Measurements from ENCODE around the gene ALDH3B1. TPM values are rescaled to one million over a fixed set of nuclear protein-coding genes. Genes with fewer than 3 reads are reported as not detected.

ALDH3B1 gene
- total RNA-seq, 1 experiment from 2014 or later, result 13.3 TPM

GRCh38 chr11:68031144-68031464, 21.0 kb downstream of the ALDH3B1 start:
- no peak for DNase-seq (ENCODE audit: low read depth)

GRCh38 chr11:68032003-68032402, 21.9 kb downstream of the ALDH3B1 start:
- no peak for DNase-seq (ENCODE audit: low read depth)

DNA sequence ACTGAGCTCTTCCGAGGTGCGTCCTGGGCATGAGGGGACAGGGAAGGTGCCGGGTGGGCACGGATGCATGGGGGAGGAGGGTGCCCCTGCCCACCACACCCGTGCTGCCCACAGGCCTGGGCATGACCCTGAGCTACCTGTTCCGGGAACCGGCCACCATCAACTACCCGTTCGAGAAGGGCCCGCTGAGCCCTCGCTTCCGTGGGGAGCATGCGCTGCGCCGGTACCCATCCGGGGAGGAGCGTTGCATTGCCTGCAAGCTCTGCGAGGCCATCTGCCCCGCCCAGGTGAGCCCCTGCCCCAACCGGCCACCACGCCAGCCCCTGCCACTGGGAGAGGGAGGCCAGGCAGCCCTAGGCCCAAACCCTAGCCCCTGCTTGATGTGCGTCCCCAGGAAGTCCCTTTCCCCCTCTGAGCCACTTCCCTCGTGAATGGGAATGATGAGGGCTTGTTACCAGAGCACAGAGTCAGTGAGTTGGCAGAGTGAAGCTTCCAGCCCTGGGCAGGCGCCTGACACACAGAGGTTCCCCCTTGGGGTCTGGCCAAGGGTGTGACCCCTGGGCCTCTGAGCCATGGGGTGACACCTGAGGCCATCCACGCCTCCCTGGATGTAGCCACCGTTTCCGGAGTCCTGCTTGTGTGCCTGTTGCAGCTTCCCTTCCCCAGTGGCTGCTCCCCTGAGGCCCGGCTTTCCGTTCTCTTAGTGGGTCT, 23.0 kb downstream of the ALDH3B1 start:
- no peak for DNase-seq (ENCODE audit: low read depth)

GRCh38 chr11:68033708-68034045, 23.6 kb downstream of the ALDH3B1 start:
- no peak for DNase-seq (ENCODE audit: low read depth)

GRCh38 chr11:68035266-68035876, 25.2 kb downstream of the ALDH3B1 start:
- no peak for DNase-seq (ENCODE audit: low read depth)

DNA sequence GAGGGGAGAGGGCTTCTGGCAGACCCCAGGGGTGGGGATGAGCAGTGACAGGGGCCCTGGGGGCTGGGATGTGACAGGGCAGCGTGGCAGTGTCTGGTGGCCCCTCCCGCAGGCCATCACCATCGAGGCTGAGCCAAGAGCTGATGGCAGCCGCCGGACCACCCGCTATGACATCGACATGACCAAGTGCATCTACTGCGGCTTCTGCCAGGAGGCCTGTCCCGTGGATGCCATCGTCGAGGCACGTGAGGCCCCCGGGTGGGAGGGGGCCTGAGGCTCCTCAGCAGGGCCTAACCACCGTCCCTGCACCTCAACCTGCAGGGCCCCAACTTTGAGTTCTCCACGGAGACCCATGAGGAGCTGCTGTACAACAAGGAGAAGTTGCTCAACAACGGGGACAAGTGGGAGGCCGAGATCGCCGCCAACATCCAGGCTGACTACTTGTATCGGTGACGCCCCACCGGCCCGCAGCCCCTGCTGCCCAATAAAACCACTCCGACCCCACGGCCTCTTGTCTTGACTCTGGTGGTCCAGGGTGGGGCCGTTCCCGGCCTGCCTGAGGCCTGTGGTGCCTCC, 26.1 kb downstream of the ALDH3B1 start:
- DNase-seq (ENCODE audit: low read depth), result no peak

DNA sequence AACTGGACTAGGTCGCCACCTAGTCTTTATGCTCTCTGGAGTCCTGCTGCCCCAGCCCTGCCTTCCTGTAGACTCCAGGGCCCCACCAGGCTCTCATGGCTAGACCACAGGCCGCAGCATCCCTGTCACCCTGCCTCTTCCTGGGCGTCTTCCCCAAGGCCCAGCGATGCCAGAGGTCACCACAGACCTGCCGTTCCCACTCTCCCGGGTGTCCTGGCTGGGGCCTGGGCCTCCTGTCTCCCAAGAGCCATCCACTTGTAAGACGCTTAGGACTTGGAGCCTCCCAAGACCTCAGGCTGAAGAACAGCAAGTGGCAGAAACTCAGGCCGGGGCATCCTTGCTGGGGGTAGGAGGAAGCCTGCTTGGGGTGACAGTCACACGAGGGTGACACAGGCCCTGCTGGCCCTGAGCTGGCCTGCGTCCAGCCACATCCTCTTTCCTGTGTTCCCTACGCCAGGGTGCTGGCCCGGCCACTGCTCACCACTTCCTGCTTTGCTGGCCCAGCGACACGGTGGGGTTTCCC, 26.7 kb downstream of the ALDH3B1 start:
- DNase-seq (ENCODE audit: low read depth), result no peak

GRCh38 chr11:68037411-68038225, 27.5 kb downstream of the ALDH3B1 start:
- no peak for DNase-seq (ENCODE audit: low read depth)

DNA sequence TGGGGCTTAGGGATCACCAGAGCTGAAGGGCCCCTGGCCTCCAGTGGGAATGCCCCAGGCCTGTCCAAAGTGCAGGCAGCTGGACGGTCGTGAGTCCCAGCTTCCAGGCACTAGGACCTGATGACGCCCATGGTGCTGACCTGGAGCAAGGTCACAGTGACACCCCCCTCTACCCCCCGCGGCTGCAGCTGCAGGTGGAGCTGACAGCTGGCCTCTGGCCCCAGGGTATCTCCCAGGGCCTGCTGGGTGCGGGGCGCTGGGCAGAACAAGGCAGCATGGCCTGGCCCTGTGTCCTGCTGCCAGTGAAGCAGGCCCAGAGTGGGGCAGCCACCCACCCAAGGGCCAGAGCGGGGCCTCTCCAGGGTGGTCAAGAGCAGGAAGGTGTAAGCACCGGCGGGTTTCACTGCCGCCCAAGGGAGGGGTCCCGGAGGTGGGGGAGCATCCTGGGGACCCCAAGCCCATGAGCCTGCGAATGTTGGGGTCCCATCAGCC, 28.1 kb downstream of the ALDH3B1 start:
- DNase-seq (ENCODE audit: low read depth), result peak; percentile 57

GRCh38 chr11:68038718-68039525, 28.8 kb downstream of the ALDH3B1 start, which contains the start of gene TCIRG1:
Gene TCIRG1 (plus strand): TSS chr11:68039025. CDS start chr11:68041272, 2,247 bp downstream.
- peak; percentile 89 for DNase-seq (ENCODE audit: low read depth)

DNA sequence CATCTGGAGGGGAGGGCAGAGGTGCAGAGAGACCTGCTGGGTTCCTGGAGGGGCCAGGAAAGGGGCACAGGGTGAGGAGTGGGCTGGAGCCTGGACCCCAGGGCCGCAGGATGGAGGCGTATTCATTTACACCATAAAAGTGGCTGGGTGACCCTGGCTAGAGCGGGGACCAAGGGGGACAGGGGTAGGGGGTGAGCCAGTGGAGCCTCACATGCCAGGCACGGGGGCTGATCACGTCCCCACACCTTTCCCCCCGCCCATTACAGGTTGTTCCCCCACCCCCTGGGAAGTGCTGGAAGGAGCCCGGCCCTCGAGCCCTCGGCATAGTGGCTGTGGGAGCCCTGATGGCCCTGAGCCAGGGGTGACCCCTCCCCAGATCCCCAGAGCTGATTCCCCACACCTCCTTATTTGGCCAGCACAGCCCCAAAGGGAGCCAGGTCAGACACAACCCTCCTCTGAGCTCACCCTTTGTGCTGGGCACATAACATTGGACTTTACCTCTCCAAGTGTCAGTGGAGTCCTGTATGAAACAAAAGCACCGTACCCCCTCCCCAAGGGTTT, 29.5 kb downstream of the ALDH3B1 start:
- no peak for DNase-seq (ENCODE audit: low read depth)

DNA sequence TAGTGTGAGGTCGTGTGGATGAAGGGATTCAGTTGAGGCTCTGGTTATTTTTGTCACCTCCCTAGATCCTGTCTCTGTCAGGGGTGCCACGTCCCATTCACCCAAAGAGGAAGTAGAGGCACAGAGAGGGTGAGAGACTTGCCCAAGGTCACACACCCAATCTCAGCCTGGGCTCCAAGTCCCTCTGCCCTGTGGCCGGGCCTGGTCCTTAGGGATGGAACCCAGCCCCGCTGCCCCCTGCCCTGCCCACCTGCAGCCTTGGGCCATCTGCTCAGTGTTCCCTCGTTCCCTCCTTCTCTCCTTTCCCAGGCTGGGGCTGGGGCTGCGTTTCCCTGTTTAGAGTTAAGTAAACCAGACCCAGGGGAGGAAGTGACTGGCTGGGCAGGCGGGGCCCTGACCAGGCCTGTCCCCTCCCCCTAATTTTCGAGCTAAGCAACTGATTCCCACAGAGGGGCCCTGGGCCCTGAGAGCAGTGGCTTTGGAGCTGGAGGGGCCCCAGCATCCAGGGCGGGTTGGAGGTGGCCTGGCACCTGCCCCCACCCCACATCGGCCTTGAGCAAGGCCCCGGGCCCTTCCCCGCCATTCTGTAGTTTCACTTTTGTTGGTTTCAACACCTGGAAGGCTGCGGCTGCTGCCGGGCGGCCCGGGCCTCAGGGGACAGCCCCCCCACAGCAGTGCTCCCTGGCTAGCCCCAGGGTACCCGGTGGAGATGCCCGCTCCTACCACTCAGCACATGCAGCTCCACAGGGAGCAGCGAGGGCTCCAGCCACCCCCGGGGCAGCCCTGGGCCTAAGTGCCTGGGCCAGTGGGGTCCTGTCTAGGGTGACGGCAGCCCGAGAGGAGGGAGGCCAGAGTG, 30.2 kb downstream of the ALDH3B1 start:
- peak; percentile 60 for DNase-seq (ENCODE audit: low read depth)

DNA sequence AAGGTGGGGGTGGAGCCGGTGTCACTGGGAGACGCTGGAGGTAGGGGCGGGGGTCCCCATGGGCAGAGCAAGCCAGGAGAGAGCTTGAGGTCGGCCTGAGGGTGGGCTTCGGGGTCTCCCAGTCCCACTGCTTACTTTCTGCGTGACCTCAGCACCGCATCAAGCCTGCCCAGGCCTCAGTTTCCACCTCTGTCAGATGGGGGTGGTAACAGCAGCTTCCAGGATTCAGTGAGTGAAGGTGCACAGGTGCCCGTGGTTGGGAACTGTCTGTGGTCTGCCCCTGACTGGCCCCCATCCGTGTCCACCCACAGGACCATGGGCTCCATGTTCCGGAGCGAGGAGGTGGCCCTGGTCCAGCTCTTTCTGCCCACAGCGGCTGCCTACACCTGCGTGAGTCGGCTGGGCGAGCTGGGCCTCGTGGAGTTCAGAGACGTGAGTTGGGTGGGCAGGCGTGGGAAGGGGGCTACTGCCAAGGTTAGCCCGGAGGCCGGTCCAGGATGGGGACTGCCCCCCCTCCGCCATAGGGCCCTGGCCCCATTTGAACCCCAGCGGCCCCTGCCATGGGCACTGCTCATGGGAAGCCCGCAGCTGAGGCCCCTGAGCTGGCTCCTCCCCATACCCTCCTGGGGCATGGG, 30.9 kb downstream of the ALDH3B1 start:
- DNase-seq (ENCODE audit: low read depth), result no peak

- DNase-seq (ENCODE audit: low read depth), result no peak
Observed at GRCh38 chr11:68041617-68042218, 31.6 kb downstream of the ALDH3B1 start.

- DNase-seq (ENCODE audit: low read depth), result no peak
Observed at GRCh38 chr11:68042219-68043028, 32.3 kb downstream of the ALDH3B1 start.

GRCh38 chr11:68043029-68043348, 32.9 kb downstream of the ALDH3B1 start:
- no peak for DNase-seq (ENCODE audit: low read depth)

DNA sequence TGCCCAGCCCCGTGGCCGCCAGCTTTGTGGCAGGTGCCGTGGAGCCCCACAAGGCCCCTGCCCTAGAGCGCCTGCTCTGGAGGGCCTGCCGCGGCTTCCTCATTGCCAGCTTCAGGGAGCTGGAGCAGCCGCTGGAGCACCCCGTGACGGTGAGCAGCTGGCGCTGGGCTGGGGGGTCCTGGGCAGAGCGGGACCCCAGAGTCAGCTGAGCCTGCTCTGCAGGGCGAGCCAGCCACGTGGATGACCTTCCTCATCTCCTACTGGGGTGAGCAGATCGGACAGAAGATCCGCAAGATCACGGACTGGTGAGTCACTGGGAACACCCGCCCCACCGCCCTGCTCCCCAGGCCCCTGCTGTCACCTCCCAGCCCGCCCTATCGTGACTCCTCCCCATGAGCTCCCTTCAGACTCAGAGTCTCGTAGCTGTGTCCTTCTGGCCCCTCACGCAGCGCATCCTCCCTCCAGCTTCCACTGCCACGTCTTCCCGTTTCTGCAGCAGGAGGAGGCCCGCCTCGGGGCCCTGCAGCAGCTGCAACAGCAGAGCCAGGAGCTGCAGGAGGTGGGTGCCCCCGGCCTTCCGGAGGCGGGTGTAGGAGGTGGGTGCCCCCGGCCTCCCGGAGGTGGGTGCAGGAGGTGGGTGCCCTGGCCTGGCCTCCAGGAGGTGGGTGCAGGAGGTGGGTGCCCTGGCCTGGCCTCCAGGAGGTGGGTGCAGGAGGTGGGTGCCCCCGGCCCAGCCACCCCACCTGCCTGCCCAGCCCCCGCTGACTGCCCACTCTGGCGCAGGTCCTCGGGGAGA, 33.4 kb downstream of the ALDH3B1 start:
- DNase-seq (ENCODE audit: low read depth), result no peak

Data from RPMI7951 (cell line).